Measurements from ENCODE around the gene SECTM1.

Gene SECTM1

GRCh38 chr17:82287868-82288801 lies 45.4 kb downstream of the SECTM1 start:
- DNase-seq (ENCODE audit: low read depth) = no peak
- in situ Hi-C loops (cut with HindIII; ENCODE audit: low sequenced_read_pairs) = no loop called here
- H3K4me3 ChIP-seq (ENCODE audit: low read depth, low read length) = no peak overlapping the region
- TF ChIP-seq CTCF (IDR thresholded peaks at IDR 0.05; ENCODE audit: low read depth, low read length, missing control alignments) = no peak

- DNase-seq (ENCODE audit: low read depth) = no peak
- TF ChIP-seq CTCF (IDR thresholded peaks at IDR 0.05; ENCODE audit: low read depth, low read length, missing control alignments) = no peak
- H3K4me3 ChIP-seq (ENCODE audit: low read depth, low read length) = no peak overlapping the region
- in situ Hi-C loops (cut with HindIII; ENCODE audit: low sequenced_read_pairs) = no loop called here
Observed at GRCh38 chr17:82287013-82287867, 46.3 kb downstream of the SECTM1 start.

DNA sequence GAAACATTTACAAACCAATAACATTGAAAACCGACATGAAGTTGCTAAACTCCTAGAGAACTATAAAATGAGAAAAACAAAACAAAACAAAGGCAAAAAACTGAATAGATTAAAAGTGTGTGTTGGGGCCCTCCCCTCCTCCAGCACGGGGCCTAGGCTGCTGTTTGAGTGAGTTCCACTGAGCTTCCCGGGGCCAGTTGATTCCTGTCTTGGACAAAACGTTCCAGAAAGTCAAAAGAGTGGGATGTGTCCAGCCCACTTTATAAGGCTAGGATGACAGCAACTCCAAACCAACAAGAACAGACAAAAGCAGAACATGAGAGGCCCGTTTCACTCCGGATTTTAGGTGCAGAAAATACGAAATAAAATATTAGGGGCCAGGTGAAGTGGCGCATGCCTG lies 48.4 kb downstream of the SECTM1 start:
- DNase-seq (ENCODE audit: low read depth) = no peak
- in situ Hi-C loops (cut with HindIII; ENCODE audit: low sequenced_read_pairs) = no loop called here
- TF ChIP-seq CTCF (IDR thresholded peaks at IDR 0.05; ENCODE audit: low read depth, low read length, missing control alignments) = no peak
- H3K4me3 ChIP-seq (ENCODE audit: low read depth, low read length) = no peak overlapping the region

- in situ Hi-C loops (cut with HindIII; ENCODE audit: low sequenced_read_pairs) = no loop called here
- no peak overlapping the region for H3K4me3 ChIP-seq (ENCODE audit: low read depth, low read length)
- no peak for TF ChIP-seq CTCF (IDR thresholded peaks at IDR 0.05; ENCODE audit: low read depth, low read length, missing control alignments)
- DNase-seq (ENCODE audit: low read depth) = no peak
Observed at GRCh38 chr17:82283208-82283749, 50.3 kb downstream of the SECTM1 start.

DNA sequence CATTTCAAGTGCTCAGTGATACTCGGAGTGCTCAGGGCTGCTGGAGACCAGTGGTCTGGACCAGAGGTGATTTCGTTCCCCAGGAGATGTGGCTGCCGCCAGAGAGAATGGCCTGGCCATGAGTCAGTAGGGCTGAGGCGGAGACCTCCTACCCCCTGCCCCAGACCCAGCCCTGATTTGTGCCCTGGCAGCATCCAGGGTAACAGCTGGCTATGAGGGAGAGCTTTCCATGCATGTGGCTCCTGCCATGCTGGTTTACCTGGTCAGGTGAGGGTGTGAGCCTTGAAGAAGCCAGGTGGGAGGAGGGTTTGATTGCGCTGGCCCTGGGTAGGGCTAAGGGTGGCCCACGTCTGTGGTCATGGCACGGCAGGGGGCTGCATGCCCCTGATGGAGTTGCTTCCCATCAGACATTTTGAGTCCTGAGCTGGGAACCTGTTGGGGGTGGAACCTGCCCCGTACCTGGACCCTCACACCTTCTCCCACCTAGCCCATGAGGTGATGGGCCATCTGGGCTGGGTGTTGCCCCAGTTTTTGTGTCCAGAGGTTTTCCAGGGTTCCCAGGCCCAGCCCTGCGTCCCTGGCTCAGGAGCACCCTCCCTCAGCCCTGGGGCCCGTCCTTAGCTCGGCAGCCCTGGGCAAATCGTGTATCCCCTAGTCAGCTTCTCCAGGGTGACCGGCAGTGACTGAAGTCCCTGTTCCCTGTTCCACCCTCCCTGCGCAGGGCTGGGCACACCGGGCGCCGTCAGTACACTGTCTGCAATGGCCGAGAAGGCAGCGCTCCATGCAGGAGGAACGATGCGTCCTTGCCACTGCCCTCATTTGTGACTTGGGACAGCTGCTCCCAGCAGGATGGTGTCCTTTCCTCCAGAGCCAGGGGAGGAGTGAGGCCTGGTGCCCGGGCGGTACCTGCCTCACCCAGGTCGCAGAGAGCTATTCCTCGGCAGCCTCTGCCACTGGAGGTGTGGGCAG lies 51.0 kb downstream of the SECTM1 start:
- no peak for TF ChIP-seq CTCF (IDR thresholded peaks at IDR 0.05; ENCODE audit: low read depth, low read length, missing control alignments)
- no peak for DNase-seq (ENCODE audit: low read depth)
- in situ Hi-C loops (cut with HindIII; ENCODE audit: low sequenced_read_pairs) = no loop called here
- H3K4me3 ChIP-seq (ENCODE audit: low read depth, low read length) = no peak overlapping the region
